ENCODE data around the gene GHDC. TPM values are rescaled to one million over a fixed set of nuclear protein-coding genes. Genes with fewer than 3 reads are reported as not detected.

GHDC gene
- total RNA-seq, 1 donor from 2014 or later: 5.5 TPM

- no peak for DNase-seq
These were observed 11.2 kb downstream of the GHDC start for GRCh38 chr17:42182927-42183734.

GRCh38 chr17:42181851-42182207 is 12.5 kb downstream of the GHDC start:
- DNase-seq: no peak

GRCh38 chr17:42180922-42181850 is 13.1 kb downstream of the GHDC start, which contains the start of gene KCNH4:
TSS of gene KCNH4 (minus strand) at chr17:42181142. CDS start at chr17:42180945, 197 bp downstream.
- DNase-seq: peak; percentile 84

GRCh38 chr17:42180411-42180921 is 13.8 kb downstream of the GHDC start:
- no peak for DNase-seq

GRCh38 chr17:42179911-42180410 is 14.3 kb downstream of the GHDC start:
- DNase-seq: no peak

- DNase-seq: no peak
These were observed 15.0 kb downstream of the GHDC start for GRCh38 chr17:42179335-42179734.

GRCh38 chr17:42178817-42179216 is 15.5 kb downstream of the GHDC start:
- no peak for DNase-seq

- DNase-seq: no peak
These were observed 16.6 kb downstream of the GHDC start for GRCh38 chr17:42177684-42178083.

GRCh38 chr17:42174126-42174783 is 20.0 kb downstream of the GHDC start:
- peak; percentile 69 for DNase-seq

- DNase-seq: peak; percentile 25
These were observed 22.5 kb downstream of the GHDC start for GRCh38 chr17:42171831-42172230.

GRCh38 chr17:42169351-42169750 is 24.9 kb downstream of the GHDC start:
- DNase-seq: no peak

GRCh38 chr17:42167807-42168206 is 26.5 kb downstream of the GHDC start:
- DNase-seq: no peak

GRCh38 chr17:42166196-42166763 is 28.0 kb downstream of the GHDC start:
- no peak for DNase-seq

- no peak for DNase-seq
These were observed 28.5 kb downstream of the GHDC start for GRCh38 chr17:42165751-42166150.

- no peak for DNase-seq
These were observed 30.4 kb downstream of the GHDC start for GRCh38 chr17:42163696-42164407.

GRCh38 chr17:42163113-42163512 is 31.2 kb downstream of the GHDC start:
- no peak for DNase-seq

GRCh38 chr17:42160531-42160910 is 33.8 kb downstream of the GHDC start:
- DNase-seq: no peak

- no peak for DNase-seq
These were observed 34.3 kb downstream of the GHDC start for GRCh38 chr17:42159796-42160530.

- no peak for DNase-seq
These were observed 38.7 kb downstream of the GHDC start for GRCh38 chr17:42155614-42156045.
